ENCODE measurements around the gene GIT1.

The GIT1 gene

GRCh38 chr17:29615492-29616299 lies 26.2 kb upstream of the GIT1 start:
- no peak for DNase-seq

- no peak for DNase-seq
Observed at GRCh38 chr17:29615048-29615385, 25.6 kb upstream of the GIT1 start.

GRCh38 chr17:29614349-29615047 lies 25.1 kb upstream of the GIT1 start:
- DNase-seq = no peak

GRCh38 chr17:29613856-29614255 lies 24.4 kb upstream of the GIT1 start:
- DNase-seq = no peak

- no peak for DNase-seq
Observed at GRCh38 chr17:29613352-29613837, 23.9 kb upstream of the GIT1 start.

- DNase-seq = no peak
Observed at GRCh38 chr17:29612404-29613280, 23.2 kb upstream of the GIT1 start.

- DNase-seq = no peak
Observed at GRCh38 chr17:29612094-29612403, 22.6 kb upstream of the GIT1 start.

GRCh38 chr17:29611351-29612093 lies 22.1 kb upstream of the GIT1 start:
- DNase-seq = no peak

- no peak for DNase-seq
Observed at GRCh38 chr17:29610395-29610794, 20.9 kb upstream of the GIT1 start.

GRCh38 chr17:29608986-29609385 lies 19.5 kb upstream of the GIT1 start:
- DNase-seq = no peak

GRCh38 chr17:29607557-29608195 lies 18.2 kb upstream of the GIT1 start:
- DNase-seq = no peak

- no peak for DNase-seq
Observed at GRCh38 chr17:29603109-29603674, 13.7 kb upstream of the GIT1 start.

GRCh38 chr17:29597361-29598172 lies 8.1 kb upstream of the GIT1 start:
- no peak for DNase-seq

- no peak for DNase-seq
Observed at GRCh38 chr17:29596811-29597210, 7.4 kb upstream of the GIT1 start.

- DNase-seq = no peak
Observed at GRCh38 chr17:29595943-29596774, 6.7 kb upstream of the GIT1 start.

GRCh38 chr17:29595107-29595942 lies 5.9 kb upstream of the GIT1 start:
- no peak for DNase-seq

- no peak for DNase-seq
Observed at GRCh38 chr17:29594519-29595090, 5.2 kb upstream of the GIT1 start.

GRCh38 chr17:29593591-29594518 lies 4.4 kb upstream of the GIT1 start:
- DNase-seq = no peak

Measured in NCI-H1417 treated with DMSO at 0.1 percent for 48 hours (cell line).